H1 (cell line): Measurements from ENCODE around the gene OTUD4. TPM values are rescaled to one million over a fixed set of nuclear protein-coding genes. Genes with fewer than 3 reads are reported as not detected.

Experiments
- CTCF ChIA-PET: fragments of 300-600 bp; sonication (Branson Sonifier 250); formaldehyde crosslinking; loops from one replicate; lab custom pipeline; 2021; ENCODE audit not compliant: partially characterized antibody; lab: Charles Lee
- POLR2A ChIA-PET: fragments of 300-600 bp; sonication (Branson Sonifier 250); formaldehyde crosslinking; loops from one replicate; lab custom pipeline; 2021; ENCODE audit warnings: inconsistent platforms; ENCODE audit not compliant: partially characterized antibody; lab: Charles Lee
- DNase-seq, 2 experiments: peaks; one replicate each; pipeline versions ENCODE4 v3.0.0 to v3.0.0-alpha.2; 2010 to 2022; ENCODE audit warnings: low spot score in 2 of 2, low read depth in 1 of 2, mixed read lengths in 1 of 2
- FAIRE-seq: peaks from 2 replicates; lab custom pipeline; 2011; peaks lifted over from hg19 to GRCh38; lab: Jason Lieb, UNC
- H2AFZ ChIP-seq: 2 replicates; pipeline ENCODE4 v1.8.1; 2012; ENCODE audit warnings: low read length, inconsistent platforms
- H2AK5ac ChIP-seq: 2 replicates; pipeline ENCODE4 v1.6.1; 2013; ENCODE audit warnings: low read depth, low read length
- H2BK120ac ChIP-seq: replicated peaks from 2 replicates; pipeline ENCODE3; 2013; ENCODE audit warnings: low read depth, low read length, inconsistent platforms
- H2BK12ac ChIP-seq: 2 replicates; pipeline ENCODE4 v1.6.1; 2013; ENCODE audit warnings: low read depth, low read length
- H2BK15ac ChIP-seq: 2 replicates; pipeline ENCODE4 v1.6.1; 2013; ENCODE audit warnings: low read length
- H2BK20ac ChIP-seq: 2 replicates; pipeline ENCODE4 v1.6.1; 2013; ENCODE audit warnings: low read length
- H2BK5ac ChIP-seq: 2 replicates; pipeline ENCODE4 v1.6.1; 2013; ENCODE audit warnings: low read depth, low read length
- H3K14ac ChIP-seq: 2 replicates; pipeline ENCODE4 v1.6.1; 2013; ENCODE audit warnings: inconsistent platforms; ENCODE audit not compliant: insufficient read length
- H3K18ac ChIP-seq: 2 replicates; pipeline ENCODE4 v1.6.1; 2013; ENCODE audit warnings: low read length; ENCODE audit errors: extremely low read depth
- H3K23ac ChIP-seq: 2 replicates; pipeline ENCODE4 v1.6.1; 2013; ENCODE audit warnings: inconsistent platforms; ENCODE audit not compliant: insufficient read length
- H3K23me2 ChIP-seq: 2 replicates; pipeline ENCODE4 v1.6.1; 2013; ENCODE audit warnings: low read depth, low read length
- H3K27ac ChIP-seq: 2 replicates; pipeline ENCODE4 v1.6.1; 2011; ENCODE audit warnings: low read depth, low read length, inconsistent platforms
- H3K27me3 ChIP-seq, 4 experiments: replicated peaks in 1 of 4; 1 replicate in 1 of 4; 2 replicates in 3 of 4; pipeline versions ENCODE4 v1.6.1 to v1.8.1; 2011 to 2013; ENCODE audit warnings: low read length in 3 of 4, mild to moderate bottlenecking in 3 of 4, inconsistent platforms in 2 of 4, mixed read lengths in 2 of 4, moderate library complexity in 1 of 4; ENCODE audit not compliant: control insufficient read depth in 3 of 4, insufficient read depth in 3 of 4; ENCODE audit errors: extremely low read depth in 1 of 4
- H3K36me3 ChIP-seq, 4 experiments: 2 replicates each; pipeline versions ENCODE4 v1.6.1 to v1.8.1; 2011 to 2013; ENCODE audit warnings: mild to moderate bottlenecking in 4 of 4, low read length in 3 of 4, moderate library complexity in 2 of 4, control low read depth in 1 of 4, inconsistent platforms in 1 of 4; ENCODE audit not compliant: insufficient read depth in 4 of 4, control insufficient read depth in 2 of 4
- H3K4ac ChIP-seq: replicated peaks from 2 replicates; pipeline ENCODE3; 2013; ENCODE audit warnings: low read length, low read depth, mixed read lengths, inconsistent platforms; ENCODE audit not compliant: insufficient read length
- H3K4me1 ChIP-seq, 4 experiments: replicated peaks in 1 of 4; 1 replicate in 1 of 4; 2 replicates in 3 of 4; pipeline versions ENCODE4 v1.6.1 to v1.8.1; 2011 to 2013; ENCODE audit warnings: low read length in 3 of 4, inconsistent platforms in 2 of 4, mixed read lengths in 1 of 4; ENCODE audit not compliant: insufficient read depth in 4 of 4, control insufficient read depth in 3 of 4
- H3K4me2 ChIP-seq, 2 experiments: 2 replicates each; pipeline versions ENCODE4 v1.6.1 to v1.8.1; 2011 to 2013; ENCODE audit warnings: low read depth in 2 of 2, low read length in 2 of 2, control low read depth in 1 of 2, inconsistent platforms in 1 of 2, mild to moderate bottlenecking in 1 of 2; ENCODE audit not compliant: insufficient read depth in 1 of 2
- H3K4me3 ChIP-seq, 4 experiments: fragments of 200-600, 300-600 bp in 1 of 4; sonication (generic), shearing (Covaris generic), sonication (Bioruptor Twin) in 1 of 4; 2 replicates each; pipeline versions ENCODE4 v1.5.1 to v1.8.1; 2011 to 2016; ENCODE audit warnings: low read length in 4 of 4, low read depth in 3 of 4, control low read depth in 2 of 4, inconsistent platforms in 2 of 4, mild to moderate bottlenecking in 2 of 4, mixed read lengths in 1 of 4, moderate library complexity in 1 of 4; ENCODE audit not compliant: insufficient read depth in 2 of 4; ENCODE audit errors: extremely low read depth in 1 of 4
- H3K56ac ChIP-seq: replicated peaks from 2 replicates; pipeline ENCODE3; 2013; ENCODE audit warnings: low read depth, mild to moderate bottlenecking, mixed read lengths, low read length, inconsistent platforms; ENCODE audit not compliant: insufficient read length
- H3K79me1 ChIP-seq: 2 replicates; pipeline ENCODE4 v1.6.1; 2013; ENCODE audit warnings: low read depth, low read length, control low read depth
- H3K79me2 ChIP-seq, 2 experiments: 2 replicates each; pipeline versions ENCODE4 v1.6.1 to v1.8.1; 2012 to 2013; ENCODE audit warnings: low read length in 2 of 2, mild to moderate bottlenecking in 2 of 2, inconsistent platforms in 1 of 2; ENCODE audit not compliant: insufficient read depth in 2 of 2, control insufficient read depth in 1 of 2
- H3K9ac ChIP-seq, 4 experiments: replicated peaks in 1 of 4; 1 replicate in 1 of 4; 2 replicates in 3 of 4; pipeline versions ENCODE4 v1.6.1 to v1.8.1; 2011 to 2013; ENCODE audit warnings: low read depth in 3 of 4, low read length in 3 of 4, control low read depth in 2 of 4, mild to moderate bottlenecking in 2 of 4, moderate library complexity in 2 of 4, inconsistent platforms in 1 of 4; ENCODE audit errors: extremely low read depth in 1 of 4
- H3K9me3 ChIP-seq, 2 experiments: 2 replicates each; pipeline versions ENCODE4 v1.6.1 to v1.8.1; 2012 to 2013; ENCODE audit warnings: mild to moderate bottlenecking in 2 of 2, moderate library complexity in 2 of 2, control low read depth in 1 of 2, inconsistent platforms in 1 of 2, low read depth in 1 of 2, low read length in 1 of 2, mixed read lengths in 1 of 2; ENCODE audit not compliant: insufficient read depth in 2 of 2
- H4K20me1 ChIP-seq, 2 experiments: replicated peaks in 1 of 2; 2 replicates each; pipeline versions ENCODE3 to v1.8.1; 2011 to 2013; ENCODE audit warnings: inconsistent platforms in 2 of 2, low read length in 2 of 2, mild to moderate bottlenecking in 1 of 2; ENCODE audit not compliant: insufficient read depth in 2 of 2, control insufficient read depth in 1 of 2
- H4K5ac ChIP-seq: 2 replicates; pipeline ENCODE4 v1.6.1; 2013; ENCODE audit warnings: low read length, low read depth, mixed read lengths, inconsistent platforms; ENCODE audit not compliant: insufficient read length
- H4K8ac ChIP-seq: 2 replicates; pipeline ENCODE4 v1.8.0; 2013; ENCODE audit warnings: mild to moderate bottlenecking, moderate library complexity, low read length, inconsistent platforms; ENCODE audit not compliant: insufficient read depth; ENCODE audit errors: extremely low read depth
- H4K91ac ChIP-seq: replicated peaks from 2 replicates; pipeline ENCODE3; 2013; ENCODE audit warnings: low read length, mixed read lengths, inconsistent platforms; ENCODE audit not compliant: insufficient read length
- BRCA1 ChIP-seq: IDR thresholded peaks from 2 replicates; pipeline ENCODE4 v1.6.1; 2012; ENCODE audit warnings: low read depth, low read length, improper control_type of control experiment
- CEBPB ChIP-seq: IDR thresholded peaks from 2 replicates; pipeline ENCODE4 v1.6.1; 2012; ENCODE audit warnings: low read depth, low read length
- CHD1 ChIP-seq: IDR thresholded peaks from 2 replicates; pipeline ENCODE4 v1.6.1; 2012; ENCODE audit warnings: low read depth, low read length, improper control_type of control experiment
- CTBP2 ChIP-seq: IDR thresholded peaks from 2 replicates; pipeline ENCODE4 v1.7.0; 2011; ENCODE audit warnings: borderline replicate concordance, mild to moderate bottlenecking, moderate library complexity, mixed read lengths, low read length; ENCODE audit not compliant: insufficient read depth, insufficient read length
- CTCF ChIP-seq, 3 experiments: IDR thresholded peaks; 1 replicate in 2 of 3; 2 replicates in 1 of 3; pipeline versions ENCODE4 v1.5.1 to v1.6.1; 2011; ENCODE audit warnings: low read length in 3 of 3, mild to moderate bottlenecking in 3 of 3, inconsistent platforms in 2 of 3, low read depth in 1 of 3, moderate library complexity in 1 of 3; ENCODE audit not compliant: insufficient read depth in 1 of 3; ENCODE audit errors: control extremely low read depth in 1 of 3
- E2F6 ChIP-seq: IDR thresholded peaks from 2 replicates; pipeline ENCODE4 v1.6.1; 2012; ENCODE audit warnings: inconsistent platforms
- SIRT6 ChIP-seq: IDR thresholded peaks from one replicate; pipeline ENCODE4 v1.7.1; 2012; ENCODE audit warnings: low read length, inconsistent platforms
- TAF1 ChIP-seq: IDR thresholded peaks from 2 replicates; pipeline ENCODE4 v1.6.1; 2011; ENCODE audit warnings: mild to moderate bottlenecking, low read depth, low read length
- TBP ChIP-seq: IDR thresholded peaks from 2 replicates; pipeline ENCODE4 v1.6.1; 2011; ENCODE audit warnings: low read depth, low read length, improper control_type of control experiment
- TCF12 ChIP-seq: IDR thresholded peaks from 2 replicates; pipeline ENCODE4 v1.6.1; 2011; ENCODE audit warnings: low read depth, mild to moderate bottlenecking, low read length
- YY1 ChIP-seq: IDR thresholded peaks from 2 replicates; pipeline ENCODE4 v1.6.1; 2011; ENCODE audit warnings: low read depth, mild to moderate bottlenecking, low read length
- WGBS, 2 experiments: shearing (Covaris generic) in 1 of 2; methylation state at CpG; one replicate each; pipeline versions ENCODE4 v1.1.6 to v1.1.7; 2013 to 2015; ENCODE audit warnings: low lambda C conversion rate in 2 of 2, mixed read lengths in 2 of 2, inconsistent platforms in 1 of 2, low coverage in 1 of 2, missing lambda C conversion rate in 1 of 2; ENCODE audit not compliant: insufficient replicate concordance in 2 of 2, insufficient coverage in 1 of 2, insufficient read length in 1 of 2; ENCODE audit errors: extremely low coverage in 1 of 2, missing lambda C conversion rate in 1 of 2; 5-methylcytosine and 5-hydroxymethylcytosine counted together
- polyA plus RNA-seq, 7 experiments: library from polyadenylated mRNA; depleted of rRNA in 3 of 7; stranded (reverse) in 5 of 7; unstranded in 2 of 7; fragments of >200 nt in 5 of 7; fragments of 200-250 nt in 2 of 7; gene quantifications; 1 replicate in 5 of 7; 2 replicates in 1 of 7; 4 replicates in 1 of 7; pipeline versions ENCODE4 v1.2.1 to v1.2.3, GENCODE V29; 2011 to 2013; ENCODE audit warnings: missing spikeins in 2 of 7, mixed read lengths in 2 of 7
- total RNA-seq: library from RNA; stranded (reverse); fragmentation: NEBNext Ultra II Directional; extraction: Animal tissue kit (Norgen Biotek cat#: 25700); gene quantifications from 2 replicates; pipeline ENCODE4 v1.2.1, GENCODE V29; 2021

The OTUD4 gene
- total and polyA plus RNA-seq, 2 of the 8 experiments (the other 6 are each of a cell fraction or from before 2014, with no cell fraction given) = 17.4 to 57.0 TPM

GRCh38 chr4:145155268-145155870 lies 25.0 kb downstream of the OTUD4 start:
- no peak overlapping the region for H3K23ac ChIP-seq
- no peak overlapping the region for H3K9ac ChIP-seq
- no peak overlapping the region for H2BK5ac ChIP-seq
- H3K4me3 ChIP-seq = no peak overlapping the region
- H3K4ac ChIP-seq = no peak overlapping the region
- H3K56ac ChIP-seq = no peak overlapping the region
- DNase-seq (no peak), FAIRE-seq (no peak)
- H3K79me1 ChIP-seq = no peaks in the 10 kb centered on the region
- WGBS, 2 experiments = 89% methylated on average over 2 of the region's 2 CpGs; no CpG with 5 or more reads in 1 of the 2 experiments
- peaks cover 4 to 53% (median 13%) of the 10 kb centered on the region in 4 experiments for H3K36me3 ChIP-seq
- ChIA-PET POLR2A (no interaction called here), CTCF (interaction anchor here (0.6 to 2.0 kb wide), 8 partner anchors 16 to 928 kb away, joined by 3 to 8 read pairs (median 4); no protein-coding TSS in a partner anchor)
- no peaks in the 10 kb centered on the region for H3K23me2 ChIP-seq
- peaks cover 0 to 1% of the 10 kb centered on the region in 2 experiments for H4K20me1 ChIP-seq
- no peak overlapping the region for H2AK5ac ChIP-seq
- no peak overlapping the region for H3K14ac ChIP-seq
- H2BK15ac ChIP-seq = no peak overlapping the region
- no peak overlapping the region for H4K8ac ChIP-seq
- no peak overlapping the region for H3K18ac ChIP-seq
- H2BK120ac ChIP-seq = no peak overlapping the region
- H4K91ac ChIP-seq = no peak overlapping the region
- H3K4me2 ChIP-seq = no peak overlapping the region
- H3K27me3 ChIP-seq = no peaks in the 10 kb centered on the region
- H2AFZ ChIP-seq = no peak overlapping the region
- no peak overlapping the region for H4K5ac ChIP-seq
- H2BK20ac ChIP-seq = no peak overlapping the region
- no peak overlapping the region for H2BK12ac ChIP-seq
- H3K27ac ChIP-seq = no peak overlapping the region
- H3K4me1 ChIP-seq = no peaks in the 10 kb centered on the region
- no peaks in the 10 kb centered on the region for H3K9me3 ChIP-seq
- H3K79me2 ChIP-seq = peaks cover 0 to 4% of the 10 kb centered on the region in 2 experiments; a peak in 2 of 4 replicates
- TF ChIP-seq CHD1 (no peak), CTCF (IDR thresholded peaks at IDR 0.05; ENCODE audit: control extremely low read depth in 1 of 3, insufficient read depth in 1 of 3, low read depth in 1 of 3, low read length in 3 of 3) (no peak), BRCA1 (no peak), TBP (no peak), SIRT6 (no peak), TCF12 (no peak), CTBP2 (no peak), TAF1 (no peak), YY1 (no peak), CEBPB (no peak), E2F6 (no peak)
